Liver (tissue), 9 donors: ENCODE results near the gene ENG. TPM values are rescaled to one million over a fixed set of nuclear protein-coding genes. Genes with fewer than 3 reads are reported as not detected.

Experiments
- DNase-seq: peaks from one replicate; pipeline ENCODE4 v3.0.0-alpha.2; 2017; ENCODE audit warnings: low spot score
- H3K27ac ChIP-seq, 2 donors: one replicate each; pipeline ENCODE4 v1.7.0; 2013; ENCODE audit warnings: inconsistent platforms in 2 of 2, low read length in 2 of 2, control low read depth in 1 of 2, low read depth in 1 of 2, mild to moderate bottlenecking in 1 of 2
- H3K27me3 ChIP-seq, 4 donors: one replicate each; pipeline versions ENCODE4 v1.6.1 to v1.7.0; 2013; ENCODE audit warnings: low read length in 3 of 4, inconsistent platforms in 1 of 4, mild to moderate bottlenecking in 1 of 4, moderate library complexity in 1 of 4; ENCODE audit not compliant: control insufficient read depth in 4 of 4, insufficient read depth in 4 of 4
- H3K36me3 ChIP-seq, 4 donors: one replicate each; pipeline versions ENCODE4 v1.6.1 to v1.7.0; 2013; ENCODE audit warnings: low read length in 3 of 4, mild to moderate bottlenecking in 3 of 4, low read depth in 1 of 4, moderate library complexity in 1 of 4; ENCODE audit not compliant: control insufficient read depth in 4 of 4, insufficient read depth in 3 of 4
- H3K4me1 ChIP-seq, 4 donors: one replicate each; pipeline versions ENCODE4 v1.6.1 to v1.7.0; 2013; ENCODE audit warnings: low read length in 3 of 4, mild to moderate bottlenecking in 3 of 4, moderate library complexity in 1 of 4; ENCODE audit not compliant: control insufficient read depth in 4 of 4, insufficient read depth in 4 of 4
- H3K4me3 ChIP-seq, 3 donors: one replicate each; pipeline versions ENCODE4 v1.6.1 to v1.7.0; 2013; ENCODE audit warnings: low read length in 3 of 3, control low read depth in 1 of 3, low read depth in 1 of 3, mild to moderate bottlenecking in 1 of 3
- H3K9ac ChIP-seq, 2 donors: one replicate each; pipeline ENCODE4 v1.7.0; 2013; ENCODE audit warnings: low read length in 2 of 2, mild to moderate bottlenecking in 2 of 2, moderate library complexity in 2 of 2, control low read depth in 1 of 2, low read depth in 1 of 2
- H3K9me3 ChIP-seq, 4 donors: one replicate each; pipeline versions ENCODE4 v1.6.1 to v1.7.0; 2013; ENCODE audit warnings: low read length in 3 of 4; ENCODE audit not compliant: control insufficient read depth in 4 of 4
- CTCF ChIP-seq: fragments of 150-350 bp; IDR thresholded peaks from 2 replicates; pipeline ENCODE4 v1.5.1; 2017; ENCODE audit warnings: improper control_type of control experiment, low read depth, low read length; ENCODE audit not compliant: missing input control
- EGR1 ChIP-seq, 2 donors: IDR thresholded peaks; 2 replicates each; pipeline ENCODE4 v1.6.1; 2016 to 2018; ENCODE audit warnings: antibody characterized with exemption in 2 of 2, low read depth in 2 of 2
- FOXA1 ChIP-seq: IDR thresholded peaks from 2 replicates; pipeline ENCODE4 v1.6.1; 2016; ENCODE audit warnings: antibody characterized with exemption
- FOXA2 ChIP-seq: IDR thresholded peaks from 2 replicates; pipeline ENCODE4 v1.6.1; 2016; ENCODE audit warnings: antibody characterized with exemption
- GABPA ChIP-seq, 2 donors: IDR thresholded peaks in 1 of 2; conservative IDR thresholded peaks in 1 of 2; 2 replicates each; pipeline ENCODE4 v1.6.1; 2016; ENCODE audit warnings: antibody characterized with exemption in 2 of 2, mild to moderate bottlenecking in 1 of 2, moderate library complexity in 1 of 2
- HNF4A ChIP-seq, 2 donors: conservative IDR thresholded peaks; 2 replicates each; pipeline ENCODE4 v1.6.1; 2016; ENCODE audit warnings: antibody characterized with exemption in 2 of 2, mild to moderate bottlenecking in 2 of 2
- HNF4G ChIP-seq: IDR thresholded peaks from 2 replicates; pipeline ENCODE4 v1.6.1; 2016; ENCODE audit warnings: antibody characterized with exemption
- JUND ChIP-seq, 2 donors: IDR thresholded peaks; 2 replicates each; pipeline ENCODE4 v1.6.1; 2016; ENCODE audit warnings: antibody characterized with exemption in 2 of 2
- MAX ChIP-seq: IDR thresholded peaks from 2 replicates; pipeline ENCODE4 v1.6.1; 2016; ENCODE audit warnings: antibody characterized with exemption
- NR2F2 ChIP-seq: IDR thresholded peaks from 2 replicates; pipeline ENCODE4 v1.6.1; 2016; ENCODE audit warnings: antibody characterized with exemption
- RAD21 ChIP-seq, 2 donors: IDR thresholded peaks; 2 replicates each; pipeline ENCODE4 v1.6.1; 2016; ENCODE audit warnings: antibody characterized with exemption in 2 of 2, mild to moderate bottlenecking in 2 of 2
- REST ChIP-seq: IDR thresholded peaks from 2 replicates; pipeline ENCODE4 v1.6.1; 2016; ENCODE audit warnings: antibody characterized with exemption, mild to moderate bottlenecking
- RXRA ChIP-seq, 2 donors: IDR thresholded peaks; 2 replicates each; pipeline ENCODE4 v1.6.1; 2017 to 2018; ENCODE audit warnings: antibody characterized with exemption in 2 of 2, mild to moderate bottlenecking in 1 of 2
- SP1 ChIP-seq: IDR thresholded peaks from 2 replicates; pipeline ENCODE4 v1.6.1; 2018; ENCODE audit warnings: antibody characterized with exemption, mild to moderate bottlenecking
- TAF1 ChIP-seq: conservative IDR thresholded peaks from 2 replicates; pipeline ENCODE4 v1.6.1; 2016; ENCODE audit warnings: antibody characterized with exemption, mild to moderate bottlenecking
- YY1 ChIP-seq: IDR thresholded peaks from 2 replicates; pipeline ENCODE4 v1.6.1; 2016; ENCODE audit warnings: antibody characterized with exemption, mild to moderate bottlenecking
- ZBTB33 ChIP-seq: IDR thresholded peaks from 2 replicates; pipeline ENCODE4 v1.6.1; 2016; ENCODE audit warnings: antibody characterized with exemption
- WGBS: extraction: QIAGEN DNeasy Blood & Tissue Kit; methylation state at CpG from one replicate; pipeline ENCODE4 v1.1.7; 2013; 5-methylcytosine and 5-hydroxymethylcytosine counted together
- polyA plus RNA-seq, 2 donors: library from polyadenylated mRNA; stranded (reverse) in 1 of 2; unstranded in 1 of 2; fragments of 200-250 nt in 1 of 2; fragments of >200 nt in 1 of 2; fragmentation: Nextera tagmentation in 1 of 2; extraction: Ambion mirVana in 1 of 2; gene quantifications; one replicate each; pipeline versions ENCODE4 v1.2.1 to v1.2.3, GENCODE V29; 2013 to 2015
- total RNA-seq, 2 donors: library from RNA; depleted of rRNA; stranded (reverse); fragments of >200 nt; gene quantifications; one replicate each; pipeline ENCODE4 v1.2.3, GENCODE V29; 2014
- donor health status: healthy.
- donor health status: healthy.
- donor health status: healthy.
- donor health status: healthy.
- donor health status: healthy.

The ENG gene
- total and polyA plus RNA-seq, 4 donors, result 12.8 to 91.3 (median 24.2) TPM

GRCh38 chr9:127855522-127855921 is 1.1 kb upstream of the ENG start:
- WGBS, result 92% methylated on average over 5 of the region's 5 CpGs
- H3K27ac ChIP-seq, result peak overlapping the region in 1 of 2 donors; percentile 5
- DNase-seq, result no peak
- no peaks in the 10 kb centered on the region for H3K27me3 ChIP-seq
- H3K4me1 ChIP-seq, result peaks cover 0 to 7% (median 1%) of the 10 kb centered on the region in 4 donors
- H3K4me3 ChIP-seq, result no peak overlapping the region
- H3K9ac ChIP-seq, result no peak overlapping the region
- H3K36me3 ChIP-seq, result no peaks in the 10 kb centered on the region
- TF ChIP-seq REST (no peak), HNF4A (conservative IDR thresholded peaks at IDR 0.05) (no peak), FOXA2 (no peak), YY1 (no peak), EGR1 (IDR thresholded peaks at IDR 0.05; ENCODE audit: low read depth in 2 of 2) (no peak), GABPA (IDR thresholded peaks at IDR 0.05 in 1 of 2, conservative IDR thresholded peaks at IDR 0.05 in 1 of 2) (no peak), CTCF (no peak), FOXA1 (no peak), NR2F2 (no peak), ZBTB33 (no peak), TAF1 (no peak), HNF4G (no peak), JUND (IDR thresholded peaks at IDR 0.05) (no peak), RXRA (IDR thresholded peaks at IDR 0.05) (no peak)
- no peaks in the 10 kb centered on the region for H3K9me3 ChIP-seq

- Histone ChIP-seq H3K27me3 (no peaks in the 10 kb centered on the region), H3K9me3 (peaks cover 0 to under 1% (median 0%) of the 10 kb centered on the region in 4 donors), H3K4me1 (peaks cover 0 to 9% (median 1%) of the 10 kb centered on the region in 4 donors), H3K36me3 (no peaks in the 10 kb centered on the region), H3K4me3 (peak overlapping the region in 1 of 3 donors; percentile 53), H3K9ac (no peak overlapping the region), H3K27ac (peak overlapping the region; percentile 43 to 63)
- no peak for DNase-seq
- 71% methylated on average over 11 of the region's 11 CpGs for WGBS
- TF ChIP-seq YY1 (no peak), MAX (no peak), HNF4G (no peak), RAD21 (IDR thresholded peaks at IDR 0.05) (no peak), HNF4A (conservative IDR thresholded peaks at IDR 0.05) (no peak), SP1 (no peak), RXRA (IDR thresholded peaks at IDR 0.05) (no peak), EGR1 (IDR thresholded peaks at IDR 0.05; ENCODE audit: low read depth in 2 of 2) (no peak)
Observed at GRCh38 chr9:127854960-127855359, 502 bp upstream of the ENG start.
